ENCODE measurements around the gene GPR139.

- TF ChIP-seq CTCF (tag by site-specific recombination; IDR thresholded peaks at IDR 0.05) (no peak), ZNF391 (tag by site-specific recombination; IDR thresholded peaks at IDR 0.05; ENCODE audit: borderline replicate concordance, low read depth) (no peak), ZNF280D (tag by site-specific recombination; IDR thresholded peaks at IDR 0.05) (no peak), ZNF248 (tag by site-specific recombination; IDR thresholded peaks at IDR 0.05) (no peak), ZBTB1 (tag by site-specific recombination; IDR thresholded peaks at IDR 0.05) (no peak), ZNF132 (tag by site-specific recombination; IDR thresholded peaks at IDR 0.05; ENCODE audit: borderline replicate concordance) (no peak), ZNF121 (tag by site-specific recombination; IDR thresholded peaks at IDR 0.05) (no peak)
- TF ChIP-seq, protein P1, sequence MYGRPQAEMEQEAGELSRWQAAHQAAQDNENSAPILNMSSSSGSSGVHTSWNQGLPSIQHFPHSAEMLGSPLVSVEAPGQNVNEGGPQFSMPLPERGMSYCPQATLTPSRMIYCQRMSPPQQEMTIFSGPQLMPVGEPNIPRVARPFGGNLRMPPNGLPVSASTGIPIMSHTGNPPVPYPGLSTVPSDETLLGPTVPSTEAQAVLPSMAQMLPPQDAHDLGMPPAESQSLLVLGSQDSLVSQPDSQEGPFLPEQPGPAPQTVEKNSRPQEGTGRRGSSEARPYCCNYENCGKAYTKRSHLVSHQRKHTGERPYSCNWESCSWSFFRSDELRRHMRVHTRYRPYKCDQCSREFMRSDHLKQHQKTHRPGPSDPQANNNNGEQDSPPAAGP (tag by site-specific recombination; IDR thresholded peaks at IDR 0.05): no peak
Observed at GRCh38 chr16:20020083-20020482, 53.6 kb downstream of the GPR139 start.
